Spleen (tissue), 11 donors: ENCODE data around the gene STRADA. TPM values are rescaled to one million over a fixed set of nuclear protein-coding genes. Genes with fewer than 3 reads are reported as not detected.

Source experiments
- DNase-seq: peaks from one replicate; pipeline ENCODE4 v3.0.0-alpha.2; 2020
- H3K27ac ChIP-seq, 8 donors: fragments of 200-600 bp; sonication (generic) in 7 of 8; 1 replicate in 4 of 8; 2 replicates in 4 of 8; pipeline versions ENCODE4 v1.5.0 to v1.8.0; 2016 to 2021; ENCODE audit warnings: inconsistent platforms in 4 of 8, mild to moderate bottlenecking in 4 of 8, moderate library complexity in 1 of 8
- H3K27me3 ChIP-seq, 7 donors: fragments of 200-600 bp; sonication (generic) in 6 of 7; replicated peaks in 1 of 7; 1 replicate in 4 of 7; 2 replicates in 3 of 7; pipeline versions ENCODE4 v1.5.0 to v1.8.0; 2016 to 2021; ENCODE audit warnings: inconsistent platforms in 3 of 7, mild to moderate bottlenecking in 1 of 7
- H3K36me3 ChIP-seq, 6 donors: fragments of 200-600 bp; sonication (generic) in 5 of 6; 1 replicate in 4 of 6; 2 replicates in 2 of 6; pipeline versions ENCODE4 v1.5.0 to v1.8.0; 2016 to 2021; ENCODE audit warnings: inconsistent platforms in 2 of 6
- H3K4me1 ChIP-seq, 6 donors: fragments of 200-600 bp; sonication (generic) in 5 of 6; 1 replicate in 3 of 6; 2 replicates in 3 of 6; pipeline versions ENCODE4 v1.5.0 to v1.8.0; 2016 to 2021; ENCODE audit warnings: inconsistent platforms in 3 of 6
- H3K4me3 ChIP-seq, 8 donors: fragments of 200-600 bp; sonication (generic) in 7 of 8; 1 replicate in 4 of 8; 2 replicates in 4 of 8; pipeline versions ENCODE4 v1.5.0 to v1.8.0; 2016 to 2021; ENCODE audit warnings: inconsistent platforms in 4 of 8, mild to moderate bottlenecking in 4 of 8, moderate library complexity in 2 of 8
- H3K9me3 ChIP-seq, 8 donors: fragments of 200-600 bp; sonication (generic) in 7 of 8; 1 replicate in 4 of 8; 2 replicates in 4 of 8; pipeline versions ENCODE4 v1.5.0 to v1.8.0; 2016 to 2021; ENCODE audit warnings: inconsistent platforms in 4 of 8
- CTCF ChIP-seq, 11 experiments: fragments of 200-600 bp in 7 of 11; fragments of 450-650 bp in 4 of 11; sonication (generic) in 4 of 11; IDR thresholded peaks in 8 of 11; conservative IDR thresholded peaks in 3 of 11; 1 replicate in 7 of 11; 2 replicates in 4 of 11; pipeline versions ENCODE4 v1.4.0 to v1.8.0; 2016 to 2021; ENCODE audit warnings: antibody characterized with exemption in 11 of 11, inconsistent platforms in 4 of 11, mild to moderate bottlenecking in 1 of 11
- POLR2A ChIP-seq, 3 donors: fragments of 450-650 bp; IDR thresholded peaks; one replicate each; pipeline ENCODE4 v1.5.1; 2017; ENCODE audit warnings: antibody characterized with exemption in 3 of 3, mild to moderate bottlenecking in 1 of 3
- POLR2AphosphoS5 ChIP-seq, 3 donors: sonication (generic); formaldehyde crosslinking; IDR thresholded peaks; one replicate each; pipeline ENCODE4 v1.5.1; 2017; ENCODE audit warnings: antibody characterized with exemption in 3 of 3
- WGBS, 5 donors: extraction: QIAGEN DNeasy Blood & Tissue Kit in 3 of 5; methylation state at CpG; one replicate each; pipeline versions ENCODE4 v1.1.5 to v1.1.7; 2013 to 2018; 5-methylcytosine and 5-hydroxymethylcytosine counted together
- intact Hi-C: fragments of 100-400 bp; cut with DNase I; formaldehyde crosslinking; loops from one replicate; pipeline ENCODE4 v1.15.0; 2023; ENCODE audit warnings: low total_unique reads
- polyA plus RNA-seq, 3 donors: library from polyadenylated mRNA; stranded (reverse); fragments of 200-250 nt; gene quantifications; one replicate each; pipeline ENCODE4 v1.2.1, GENCODE V29; 2013
- total RNA-seq, 7 donors: library from RNA; depleted of rRNA in 3 of 7; stranded (reverse); fragments of >200 nt in 3 of 7; fragmentation: NEBNext Ultra II Directional in 4 of 7; extraction: Animal tissue kit (Norgen Biotek cat#: 25700) in 4 of 7; gene quantifications; one replicate each; pipeline versions ENCODE4 v1.1.0 to v1.2.1, GENCODE V29; 2016 to 2021
- donor health status: healthy with polysubstance abuse.
- donor health status: DM: no; HTN: no; CAD: no; lungs with moderate emphysema.
- donor health status: DM: no; HTN: no; CAD: no.
- donor health status: Bipolar disorder and iron deficiency.
- donor health status: healthy.
- donor health status: DM: no; HTN: no; CAD: no.
- donor health status: DM: yes; HTN: yes; CAD: no.

STRADA gene
- total and polyA plus RNA-seq, 10 donors: 20.5 to 72.0 (median 49.6) TPM

GRCh38 chr17:63704836-63705235 lies 36.8 kb downstream of the STRADA start:
- Histone ChIP-seq H3K27ac (peak overlapping the region in 5 of 8 donors; percentile 21 to 100 (median 62)), H3K4me1 (peaks cover 36 to 85% (median 69%) of the 10 kb centered on the region in 6 donors), H3K9me3 (no peaks in the 10 kb centered on the region), H3K36me3 (peaks cover 0 to 73% (median 27%) of the 10 kb centered on the region in 6 donors), H3K4me3 (no peak overlapping the region), H3K27me3 (no peaks in the 10 kb centered on the region)
- WGBS, 5 donors: 83 to 93% (median 92%) methylated on average over 6 to 9 of the region's 9 CpGs
- no peak for TF ChIP-seq CTCF (IDR thresholded peaks at IDR 0.05 in 8 of 11, conservative IDR thresholded peaks at IDR 0.05 in 3 of 11)
- peak in 1 of 3 donors; percentile 6 for TF ChIP-seq POLR2AphosphoS5 (IDR thresholded peaks at IDR 0.05)
- intact Hi-C loops: no loop called here
- no peak for DNase-seq

- Histone ChIP-seq H3K4me3 (no peak overlapping the region), H3K27ac (peak overlapping the region in 3 of 8 donors; percentile 99 to 100 (median 100)), H3K4me1 (peaks cover 36 to 84% (median 70%) of the 10 kb centered on the region in 6 donors), H3K27me3 (no peaks in the 10 kb centered on the region), H3K9me3 (no peaks in the 10 kb centered on the region), H3K36me3 (peaks cover 0 to 67% (median 21%) of the 10 kb centered on the region in 6 donors)
- TF ChIP-seq POLR2AphosphoS5 (IDR thresholded peaks at IDR 0.05): peak in 1 of 3 donors; percentile 11
- no peak for TF ChIP-seq CTCF (IDR thresholded peaks at IDR 0.05 in 8 of 11, conservative IDR thresholded peaks at IDR 0.05 in 3 of 11)
- 87 to 97% (median 94%) methylated on average over 4 to 11 of the region's 11 CpGs for WGBS, 5 donors
- no peak for DNase-seq
- intact Hi-C loops: no loop called here
Observed at GRCh38 chr17:63704259-63704576, 37.4 kb downstream of the STRADA start.

GRCh38 chr17:63703556-63704258 lies 37.9 kb downstream of the STRADA start:
- Histone ChIP-seq H3K9me3 (no peaks in the 10 kb centered on the region), H3K27me3 (no peaks in the 10 kb centered on the region), H3K36me3 (peaks cover 0 to 63% (median 16%) of the 10 kb centered on the region in 6 donors), H3K27ac (peak overlapping the region in 6 of 8 donors; percentile 97 to 100 (median 99)), H3K4me1 (peaks cover 36 to 89% (median 74%) of the 10 kb centered on the region in 6 donors), H3K4me3 (no peak overlapping the region)
- intact Hi-C loops: no loop called here
- WGBS, 5 donors: 84 to 96% (median 91%) methylated on average over 16 of the region's 16 CpGs
- TF ChIP-seq POLR2AphosphoS5 (IDR thresholded peaks at IDR 0.05) (peak in 1 of 3 donors; percentile 22), POLR2A (IDR thresholded peaks at IDR 0.05) (no peak)
- no peak for DNase-seq

GRCh38 chr17:63703029-63703428 lies 38.6 kb downstream of the STRADA start:
- Histone ChIP-seq H3K4me1 (peaks cover 39 to 91% (median 76%) of the 10 kb centered on the region in 6 donors), H3K4me3 (peak overlapping the region in 4 of 8 donors; percentile 42 to 99 (median 93)), H3K27me3 (no peaks in the 10 kb centered on the region), H3K36me3 (peaks cover 0 to 63% (median 14%) of the 10 kb centered on the region in 6 donors), H3K9me3 (no peaks in the 10 kb centered on the region), H3K27ac (peak overlapping the region; percentile 93 to 100 (median 98))
- 88 to 95% (median 92%) methylated on average over 5 of the region's 5 CpGs for WGBS, 5 donors
- intact Hi-C loops: no loop called here
- no peak for DNase-seq
- TF ChIP-seq CTCF (IDR thresholded peaks at IDR 0.05 in 8 of 11, conservative IDR thresholded peaks at IDR 0.05 in 3 of 11): no peak
- no peak for TF ChIP-seq POLR2A (IDR thresholded peaks at IDR 0.05)
- no peak for TF ChIP-seq POLR2AphosphoS5 (IDR thresholded peaks at IDR 0.05)
